Spleen (tissue), 7 donors: ENCODE measurements around the gene FN3K.

Experiments
- POLR2A ChIP-seq, 3 donors: fragments of 450-650 bp; IDR thresholded peaks; one replicate each; pipeline ENCODE4 v1.5.1; 2017; ENCODE audit warnings: antibody characterized with exemption in 3 of 3, mild to moderate bottlenecking in 1 of 3
- TF ChIP-seq, protein P1 (sequence below), 11 experiments: fragments of 200-600 bp in 7 of 11; fragments of 450-650 bp in 4 of 11; sonication (generic) in 4 of 11; IDR thresholded peaks in 8 of 11; conservative IDR thresholded peaks in 3 of 11; 1 replicate in 7 of 11; 2 replicates in 4 of 11; pipeline versions ENCODE4 v1.4.0 to v1.8.0; 2016 to 2021; ENCODE audit warnings: antibody characterized with exemption in 11 of 11, inconsistent platforms in 4 of 11, mild to moderate bottlenecking in 1 of 11
- donor health status: DM: no; HTN: no; CAD: no; lungs with moderate emphysema.
- donor health status: DM: no; HTN: no; CAD: no.
- donor health status: DM: no; HTN: no; CAD: no.

DNA sequence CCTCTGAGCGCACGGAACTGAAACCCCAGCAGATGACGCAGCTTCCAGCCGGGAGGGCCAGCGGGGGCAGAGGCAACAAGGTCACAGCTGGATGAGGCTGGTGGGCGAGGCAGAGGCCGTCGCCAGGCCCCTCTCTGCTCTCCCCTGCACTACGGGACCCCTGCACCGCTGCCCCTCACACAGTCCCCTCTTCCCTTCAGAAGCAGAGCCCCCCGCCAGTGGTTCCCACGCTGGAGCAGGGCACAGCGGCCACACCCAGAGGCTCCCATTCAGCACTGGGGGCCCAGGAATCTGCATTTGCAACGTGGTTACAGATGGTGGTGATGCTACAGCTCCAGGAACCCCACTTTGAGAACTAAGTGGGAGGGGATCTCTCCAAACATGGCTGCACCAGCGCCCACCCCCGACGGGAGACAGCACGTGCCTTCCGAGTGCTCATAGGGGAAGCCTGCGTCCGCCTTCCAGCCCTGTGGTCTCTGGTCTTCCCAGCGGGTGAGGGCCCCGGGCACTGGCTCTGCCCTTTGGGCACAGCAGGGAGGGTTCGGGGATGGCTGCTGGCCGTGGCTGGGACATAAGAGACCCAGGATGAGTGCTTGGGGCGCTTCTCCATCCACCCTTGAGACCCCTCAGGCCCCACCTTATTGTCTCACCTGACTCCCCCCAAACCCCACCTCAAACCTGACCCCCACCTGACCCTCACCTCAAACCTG is 32.2 kb upstream of the FN3K start:
- TF ChIP-seq, protein P1, sequence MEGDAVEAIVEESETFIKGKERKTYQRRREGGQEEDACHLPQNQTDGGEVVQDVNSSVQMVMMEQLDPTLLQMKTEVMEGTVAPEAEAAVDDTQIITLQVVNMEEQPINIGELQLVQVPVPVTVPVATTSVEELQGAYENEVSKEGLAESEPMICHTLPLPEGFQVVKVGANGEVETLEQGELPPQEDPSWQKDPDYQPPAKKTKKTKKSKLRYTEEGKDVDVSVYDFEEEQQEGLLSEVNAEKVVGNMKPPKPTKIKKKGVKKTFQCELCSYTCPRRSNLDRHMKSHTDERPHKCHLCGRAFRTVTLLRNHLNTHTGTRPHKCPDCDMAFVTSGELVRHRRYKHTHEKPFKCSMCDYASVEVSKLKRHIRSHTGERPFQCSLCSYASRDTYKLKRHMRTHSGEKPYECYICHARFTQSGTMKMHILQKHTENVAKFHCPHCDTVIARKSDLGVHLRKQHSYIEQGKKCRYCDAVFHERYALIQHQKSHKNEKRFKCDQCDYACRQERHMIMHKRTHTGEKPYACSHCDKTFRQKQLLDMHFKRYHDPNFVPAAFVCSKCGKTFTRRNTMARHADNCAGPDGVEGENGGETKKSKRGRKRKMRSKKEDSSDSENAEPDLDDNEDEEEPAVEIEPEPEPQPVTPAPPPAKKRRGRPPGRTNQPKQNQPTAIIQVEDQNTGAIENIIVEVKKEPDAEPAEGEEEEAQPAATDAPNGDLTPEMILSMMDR (IDR thresholded peaks at IDR 0.05 in 8 of 11, conservative IDR thresholded peaks at IDR 0.05 in 3 of 11): no peak
- TF ChIP-seq POLR2A (IDR thresholded peaks at IDR 0.05): no peak
